NCI-H2196 treated with DMSO at 0.1 percent for 48 hours (cell line): ENCODE measurements around the gene AQP12A.
"Not testable (repeated sequence)": the region's sequence is repeated elsewhere in the genome, so short reads cannot be mapped to it uniquely, and the experiment has no call there.

ENCODE experiments used
- DNase-seq: peaks from one replicate; lab custom pipeline; 2025; ENCODE audit not compliant: unreplicated experiment; lab: John Stamatoyannopoulos, UW

The AQP12A gene

DNA sequence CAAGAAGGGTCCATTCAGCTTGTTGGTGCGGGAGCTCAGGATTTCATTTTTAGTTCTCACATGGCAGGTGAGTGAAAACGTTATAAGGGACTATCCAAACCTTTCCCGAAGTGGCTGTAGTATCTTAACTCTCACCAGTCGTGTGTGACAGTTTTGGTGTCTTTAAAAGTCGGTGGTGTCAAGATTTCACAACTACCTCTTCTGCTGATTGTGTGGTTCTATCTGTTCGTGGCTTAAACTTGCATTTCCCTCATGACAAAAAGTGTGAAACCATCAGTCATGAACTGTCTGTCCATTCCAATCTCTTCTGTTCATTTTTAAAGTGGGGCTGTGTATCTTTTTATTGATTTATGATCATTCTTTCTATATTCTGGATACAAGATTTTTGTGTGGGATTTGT, 5.2 kb upstream of the AQP12A start:
- DNase-seq = no peak

DNA sequence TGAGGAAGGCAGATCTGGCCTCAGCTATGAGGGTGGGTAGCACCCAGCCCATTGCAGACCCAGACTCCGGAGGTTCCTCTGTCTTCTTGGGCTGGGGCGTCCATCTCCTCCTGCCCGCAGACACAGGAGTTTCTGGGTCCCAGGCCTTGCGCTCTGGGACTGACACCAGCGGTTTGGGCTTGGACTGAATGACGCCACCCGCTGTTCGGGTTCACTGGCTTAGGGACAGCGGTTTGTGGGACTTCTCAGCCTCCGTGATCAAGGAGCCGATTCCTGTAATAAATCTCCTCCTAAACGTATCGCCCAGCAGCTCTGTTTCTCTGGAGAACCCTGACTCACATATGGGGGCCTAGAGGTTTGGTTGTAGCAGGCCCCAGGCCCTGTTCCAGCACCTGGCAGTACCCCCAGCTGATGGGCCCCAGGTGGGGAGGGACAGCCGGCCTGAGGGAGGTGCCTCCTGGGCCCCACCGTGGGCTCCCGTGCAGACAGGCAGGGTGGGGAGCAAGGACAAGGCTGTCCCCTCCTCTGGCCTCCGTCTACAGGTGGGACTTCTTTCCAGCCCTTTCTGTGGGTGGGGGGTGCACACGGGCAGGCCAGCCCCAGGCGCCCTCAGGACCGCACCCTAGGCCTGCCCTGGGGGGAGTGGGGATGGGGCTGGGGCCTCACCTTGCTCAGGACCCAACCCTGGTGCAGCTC, 4.5 kb upstream of the AQP12A start:
- no peak for DNase-seq

DNA sequence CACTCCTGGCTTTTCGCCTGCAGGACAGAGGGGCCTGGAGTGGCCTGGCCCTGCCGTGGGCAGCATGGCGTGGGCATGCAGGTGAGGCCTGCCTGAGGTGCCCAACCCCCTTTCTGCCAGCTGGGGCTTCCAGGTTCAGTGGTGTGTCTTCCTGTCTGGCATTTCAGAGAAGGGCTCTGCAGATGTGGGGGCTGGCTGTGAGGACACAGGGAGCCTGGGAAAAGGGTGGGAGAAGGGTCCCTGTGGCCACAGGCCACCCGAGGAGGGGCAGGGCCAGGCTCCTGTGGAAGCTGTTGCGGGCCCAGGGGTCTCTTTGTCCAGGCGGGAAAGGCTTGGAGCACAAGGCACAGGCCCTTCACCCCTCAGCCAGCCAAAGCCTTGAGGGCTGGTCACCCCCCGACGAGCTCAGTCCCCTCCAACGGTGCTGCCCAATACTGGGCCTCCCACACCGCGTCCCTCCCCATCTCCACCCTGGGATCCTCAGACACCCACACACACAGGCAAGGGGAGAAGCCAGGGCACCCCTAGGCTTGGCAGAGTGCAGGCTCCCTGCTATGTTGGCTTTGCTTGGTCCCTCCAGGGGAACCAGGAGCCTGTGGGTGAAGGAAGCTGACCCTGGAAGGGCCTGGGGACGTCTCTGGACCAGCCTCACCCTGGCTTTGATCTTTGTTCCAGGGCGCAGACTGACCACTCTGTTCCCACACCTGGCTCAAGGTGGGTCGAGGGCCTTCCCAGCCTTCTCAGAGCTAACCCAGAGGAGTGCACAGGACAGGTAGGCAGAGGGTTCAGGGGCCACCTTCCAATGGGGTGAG, 3.7 kb upstream of the AQP12A start:
- DNase-seq = no peak

DNA sequence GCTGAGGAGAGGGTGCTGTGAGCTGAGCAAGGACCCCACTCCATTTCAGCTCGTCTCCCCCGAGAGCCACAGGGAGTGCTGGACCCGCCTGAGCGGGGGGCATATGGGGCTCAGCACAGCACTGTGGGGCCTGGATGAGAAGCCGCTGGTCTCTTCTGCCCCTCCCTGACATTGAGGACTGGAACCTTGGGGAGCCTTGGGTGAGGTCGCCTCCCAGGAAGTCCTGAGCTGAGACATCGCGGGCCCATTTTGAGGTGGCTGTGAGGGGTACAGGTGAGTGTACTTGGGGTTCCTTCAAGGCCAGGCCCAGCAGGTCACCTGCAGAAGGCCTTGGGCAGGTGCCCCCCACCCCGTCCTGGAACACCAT, 3.1 kb upstream of the AQP12A start:
- DNase-seq = no peak

DNA sequence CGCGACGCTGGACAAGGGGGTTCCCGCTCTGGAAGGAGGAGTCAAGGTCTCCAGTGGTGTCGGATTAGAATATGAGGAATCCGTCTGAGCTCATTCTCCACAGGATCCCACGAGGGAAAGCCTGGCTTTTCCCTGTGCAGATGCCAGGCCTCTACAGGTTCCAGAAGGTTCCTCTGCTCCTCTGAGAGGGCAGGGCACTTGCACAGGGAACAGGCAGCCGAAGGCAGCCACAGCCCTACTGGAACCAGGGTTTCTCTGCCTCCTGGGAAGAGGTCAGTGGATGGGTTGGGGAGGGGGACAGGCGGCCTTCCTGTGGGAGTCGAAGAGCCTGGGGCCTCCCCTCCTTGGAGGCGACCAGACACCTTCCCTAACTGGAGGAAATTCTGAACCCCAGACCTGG, 1.7 kb upstream of the AQP12A start:
- no peak for DNase-seq

DNA sequence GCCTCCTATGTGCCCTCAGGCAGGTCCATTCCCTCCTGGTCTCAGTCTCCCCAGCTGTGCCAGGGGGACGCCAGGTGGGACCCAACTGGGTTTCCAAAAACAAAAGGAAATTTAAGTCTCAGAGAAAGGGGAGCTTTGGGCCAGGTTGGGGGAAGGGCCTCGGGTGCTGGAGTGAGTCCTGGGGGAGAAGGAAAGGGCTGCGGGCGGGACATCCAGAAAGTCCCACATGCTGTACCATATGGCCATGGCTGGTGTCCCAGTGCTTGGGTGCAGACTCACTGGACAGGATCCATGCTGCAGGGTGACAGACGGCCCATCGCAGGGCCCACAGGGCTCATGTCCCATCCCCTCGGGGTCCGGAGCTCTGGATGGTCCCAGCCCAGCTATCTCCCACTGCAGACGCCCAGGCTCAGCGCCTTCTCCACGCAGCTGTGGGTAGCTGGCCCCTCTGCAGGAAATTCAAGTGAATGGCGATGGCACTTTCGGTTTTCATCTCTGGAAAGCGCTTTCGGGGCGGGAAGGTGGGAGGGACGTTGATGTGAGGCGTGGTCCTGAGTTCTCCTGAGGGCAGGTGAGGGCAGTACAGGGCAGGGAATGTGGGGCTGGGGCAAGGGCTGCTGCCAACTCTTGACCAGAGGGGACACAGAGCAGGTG, 1.1 kb upstream of the AQP12A start:
- not testable (repeated sequence) for DNase-seq

DNA sequence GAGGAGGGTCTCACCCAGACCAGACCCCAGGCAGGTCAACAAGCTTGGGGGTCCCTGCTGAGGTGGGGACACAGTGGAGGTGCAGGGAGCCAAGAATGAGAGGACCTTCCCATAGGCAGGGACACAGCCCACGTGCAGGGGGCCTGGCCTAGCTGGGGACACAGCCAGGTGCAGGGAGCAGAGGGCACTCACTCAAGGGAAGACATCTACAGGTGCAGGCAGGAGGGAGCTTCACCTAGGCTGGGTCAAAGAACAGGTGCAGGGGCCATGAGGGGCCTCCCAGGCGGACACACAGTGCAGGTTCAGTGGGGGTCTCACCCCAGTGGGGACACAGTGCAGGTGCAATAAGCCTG, 615 bp upstream of the AQP12A start:
- DNase-seq = not testable (repeated sequence)

DNA sequence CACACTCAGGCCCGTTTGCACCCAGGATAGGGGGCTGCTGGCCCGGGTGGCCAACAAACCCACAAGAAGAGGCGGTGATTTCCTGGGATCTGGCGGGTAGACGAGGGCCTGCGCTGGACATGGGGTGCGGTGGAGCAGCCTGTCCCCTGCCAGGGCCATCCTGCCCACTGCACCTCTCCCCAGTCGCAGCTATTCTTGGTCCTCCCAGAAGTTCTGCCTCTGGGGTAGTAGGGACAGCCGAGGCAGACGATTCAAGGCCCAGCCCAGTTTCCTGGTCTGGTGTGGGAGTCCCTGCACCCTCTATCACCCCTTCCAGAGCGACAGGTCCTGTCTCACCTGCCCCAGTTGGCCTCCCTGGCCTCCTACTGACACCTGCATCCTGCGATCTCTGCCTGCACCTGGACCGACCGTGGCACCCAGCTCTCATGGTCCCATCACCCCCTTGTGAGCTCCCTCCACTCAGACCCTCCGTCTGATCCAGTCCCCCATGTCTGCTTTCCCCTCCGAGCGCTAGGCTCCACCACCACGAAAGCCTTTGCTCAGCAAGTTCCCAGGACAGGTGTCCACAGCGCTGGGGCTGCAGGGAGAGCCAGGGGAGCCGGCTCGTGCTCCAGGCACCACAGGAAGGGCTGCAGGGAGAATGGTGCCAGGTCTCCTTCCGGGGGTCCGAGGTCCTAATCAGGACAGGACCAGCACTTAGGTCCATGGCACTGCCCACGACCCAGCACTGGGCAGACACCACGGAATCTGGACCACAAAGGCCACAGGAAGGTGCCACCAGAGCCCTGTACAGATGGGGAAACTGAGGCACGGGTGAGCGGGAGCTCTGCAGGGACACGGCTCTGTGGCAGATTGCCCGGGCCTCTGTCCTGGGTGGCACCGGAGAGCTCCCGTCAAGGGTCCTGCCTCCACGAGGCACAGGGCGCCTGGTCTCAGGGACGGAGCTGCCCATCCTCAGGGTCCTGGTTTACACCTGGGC, 1.2 kb downstream of the AQP12A start:
- not testable (repeated sequence) for DNase-seq

DNA sequence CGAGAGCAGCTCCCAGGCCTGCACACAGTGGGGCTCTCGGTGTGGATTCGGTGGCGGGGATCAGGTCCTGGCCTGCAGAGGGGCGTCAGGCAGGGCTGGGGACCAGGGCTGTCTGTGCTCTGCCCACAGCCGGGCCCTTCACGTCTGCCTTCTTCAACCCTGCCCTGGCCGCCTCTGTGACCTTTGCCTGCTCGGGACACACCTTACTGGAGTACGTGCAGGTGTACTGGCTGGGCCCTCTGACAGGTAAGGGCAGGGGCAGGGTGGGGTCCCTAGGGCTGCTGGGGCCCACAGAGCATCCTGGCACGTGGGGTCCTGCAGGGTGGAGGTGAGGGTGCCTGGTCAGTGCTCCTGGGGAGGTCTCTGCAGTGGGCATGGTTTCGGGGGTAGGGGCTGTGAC, 2.6 kb downstream of the AQP12A start:
- DNase-seq = not testable (repeated sequence)

DNA sequence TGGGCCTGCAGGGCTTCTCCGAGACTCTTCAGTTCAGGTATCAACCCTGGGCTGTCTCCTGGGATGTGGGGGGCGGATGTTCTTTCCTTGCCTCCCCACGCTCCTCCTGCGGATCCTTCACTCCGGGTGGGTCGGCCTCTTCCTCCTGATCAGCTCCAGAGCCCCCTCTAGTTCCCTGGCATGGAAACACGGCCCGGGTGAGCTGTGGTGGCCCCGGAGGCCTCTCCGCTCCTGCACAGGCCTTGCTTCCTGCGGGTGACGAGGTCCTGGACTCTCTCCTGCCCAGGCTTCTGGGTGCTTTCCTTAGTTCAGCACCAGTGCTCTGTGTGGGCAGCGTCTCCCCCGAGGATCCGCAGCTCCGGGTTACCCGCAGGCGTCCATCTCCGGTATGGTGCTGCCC, 3.9 kb downstream of the AQP12A start:
- not testable (repeated sequence) for DNase-seq

DNA sequence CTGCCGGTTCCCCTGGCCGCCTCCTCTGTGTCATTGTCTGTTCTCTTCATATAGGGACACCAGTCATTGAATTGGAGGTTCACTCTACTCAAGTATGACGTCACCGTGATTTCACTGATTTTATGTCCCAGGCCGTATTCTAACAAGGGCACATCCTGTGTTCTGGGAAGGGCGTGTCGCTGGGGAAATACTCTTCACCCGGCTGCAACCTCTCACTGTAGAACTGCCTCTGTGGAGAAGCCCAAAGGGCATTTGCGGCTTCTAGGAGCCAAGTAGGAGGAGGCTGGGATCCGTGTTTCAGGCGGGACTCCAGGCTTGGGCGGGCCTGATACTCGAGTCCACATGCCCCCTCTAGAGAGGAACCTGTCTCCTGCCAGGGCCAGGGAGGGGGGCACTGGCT, 4.8 kb downstream of the AQP12A start:
- DNase-seq = not testable (repeated sequence)

DNA sequence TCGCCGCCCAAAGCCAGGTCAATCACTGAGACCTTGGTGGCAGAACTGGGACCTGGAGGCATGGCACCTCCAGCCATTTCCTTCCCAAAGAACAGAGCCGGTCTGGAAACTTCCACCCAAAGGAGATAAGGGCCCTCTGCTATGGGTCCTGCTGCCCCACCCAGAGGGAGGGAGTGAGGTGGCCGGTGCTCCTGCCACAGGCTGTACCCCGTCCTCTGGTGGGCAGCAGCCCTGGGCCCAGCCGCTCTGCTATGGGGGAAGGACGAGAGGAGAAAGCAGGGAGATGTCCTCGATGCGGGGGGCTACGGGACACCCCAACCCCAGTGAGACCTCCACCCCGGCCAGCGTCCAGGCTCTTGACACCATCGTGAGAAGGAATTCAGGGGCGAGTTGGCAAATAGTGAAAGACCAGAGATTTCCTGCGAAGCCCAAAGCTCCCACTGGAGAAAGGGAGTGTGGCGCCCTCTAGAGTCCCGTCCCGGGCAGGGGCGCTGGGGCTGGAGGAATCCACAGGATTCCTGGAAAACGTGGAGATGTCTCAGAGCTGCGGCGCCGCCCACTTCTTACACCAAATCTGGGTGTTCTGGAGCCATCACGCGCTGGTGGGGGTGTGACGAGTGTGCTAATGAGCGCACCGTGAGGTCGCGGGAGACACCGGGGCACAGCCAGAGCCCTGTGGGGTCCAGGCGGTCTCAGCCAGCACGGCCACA, 7.3 kb downstream of the AQP12A start:
- DNase-seq = not testable (repeated sequence)

DNA sequence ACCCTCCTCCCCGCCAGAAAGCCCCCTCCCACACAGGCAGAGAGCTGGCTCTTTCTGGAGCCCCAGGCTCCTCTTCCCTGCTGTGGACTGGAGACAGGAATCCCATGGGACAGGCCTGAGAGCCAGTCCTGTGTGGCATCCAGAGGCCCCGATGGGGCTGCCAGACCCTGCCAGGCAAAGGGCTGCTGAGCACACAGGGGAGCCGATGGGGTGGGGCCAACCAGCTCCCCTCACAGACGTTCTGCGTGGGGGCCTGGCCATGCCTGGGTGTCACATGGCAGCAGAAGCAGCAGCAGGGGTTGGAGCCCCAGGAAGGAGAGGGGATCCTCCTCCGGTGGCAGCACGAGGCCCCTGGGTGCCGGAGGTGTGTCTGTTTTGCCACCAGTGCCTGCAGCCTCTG, 8.2 kb downstream of the AQP12A start:
- DNase-seq = not testable (repeated sequence)

DNA sequence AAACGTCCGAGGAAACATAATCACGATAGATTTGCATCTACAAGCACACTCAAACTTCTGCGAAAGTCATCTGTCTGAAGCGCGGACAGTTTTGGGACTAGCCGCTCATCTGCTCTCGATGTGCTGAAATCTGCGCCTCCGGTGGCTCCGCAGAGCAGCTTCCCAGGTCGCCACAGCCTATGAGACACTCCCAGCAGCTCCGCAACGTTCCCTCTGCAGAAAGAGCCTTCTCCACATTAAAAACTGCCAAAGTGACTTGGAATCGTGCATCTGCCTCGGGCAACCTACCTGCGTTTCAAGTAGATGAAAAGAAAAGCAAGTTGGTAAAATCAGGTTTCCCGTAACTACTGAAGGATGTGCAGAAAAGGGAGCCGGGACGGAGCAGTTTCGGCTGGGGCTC, 8.9 kb downstream of the AQP12A start:
- DNase-seq = not testable (repeated sequence)

DNA sequence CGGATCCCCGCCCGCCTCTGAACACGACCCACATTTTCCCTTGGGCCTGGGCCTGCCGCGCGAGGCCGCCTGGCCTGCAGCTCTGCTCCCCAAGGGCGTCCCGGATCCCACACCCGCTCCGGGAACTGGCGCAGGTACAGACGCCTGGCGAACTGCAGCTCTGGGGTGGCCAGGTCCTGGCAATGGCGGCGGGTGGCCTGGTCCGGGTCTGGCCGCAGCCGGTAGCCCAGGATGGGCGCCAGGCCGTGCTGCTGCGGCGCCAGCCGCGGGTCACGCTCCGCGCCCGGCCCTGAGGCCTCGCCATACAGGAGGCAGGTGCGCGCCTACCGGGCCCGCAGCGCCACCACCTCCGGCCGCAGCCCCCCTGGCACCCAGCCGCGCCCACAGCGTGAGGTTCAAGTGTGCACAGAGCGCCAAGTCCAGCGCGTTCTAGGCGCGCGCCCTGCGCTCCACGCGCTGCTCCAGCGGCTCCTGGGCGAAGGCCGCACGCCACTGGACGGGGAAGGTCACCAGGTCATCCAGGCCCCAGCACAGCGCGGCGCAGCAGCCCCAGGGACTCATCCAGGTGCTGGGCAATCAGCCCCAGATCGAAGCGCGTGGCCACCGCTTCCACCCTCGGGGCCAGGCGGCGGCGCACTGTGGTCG, 9.5 kb downstream of the AQP12A start:
- DNase-seq = no peak

DNA sequence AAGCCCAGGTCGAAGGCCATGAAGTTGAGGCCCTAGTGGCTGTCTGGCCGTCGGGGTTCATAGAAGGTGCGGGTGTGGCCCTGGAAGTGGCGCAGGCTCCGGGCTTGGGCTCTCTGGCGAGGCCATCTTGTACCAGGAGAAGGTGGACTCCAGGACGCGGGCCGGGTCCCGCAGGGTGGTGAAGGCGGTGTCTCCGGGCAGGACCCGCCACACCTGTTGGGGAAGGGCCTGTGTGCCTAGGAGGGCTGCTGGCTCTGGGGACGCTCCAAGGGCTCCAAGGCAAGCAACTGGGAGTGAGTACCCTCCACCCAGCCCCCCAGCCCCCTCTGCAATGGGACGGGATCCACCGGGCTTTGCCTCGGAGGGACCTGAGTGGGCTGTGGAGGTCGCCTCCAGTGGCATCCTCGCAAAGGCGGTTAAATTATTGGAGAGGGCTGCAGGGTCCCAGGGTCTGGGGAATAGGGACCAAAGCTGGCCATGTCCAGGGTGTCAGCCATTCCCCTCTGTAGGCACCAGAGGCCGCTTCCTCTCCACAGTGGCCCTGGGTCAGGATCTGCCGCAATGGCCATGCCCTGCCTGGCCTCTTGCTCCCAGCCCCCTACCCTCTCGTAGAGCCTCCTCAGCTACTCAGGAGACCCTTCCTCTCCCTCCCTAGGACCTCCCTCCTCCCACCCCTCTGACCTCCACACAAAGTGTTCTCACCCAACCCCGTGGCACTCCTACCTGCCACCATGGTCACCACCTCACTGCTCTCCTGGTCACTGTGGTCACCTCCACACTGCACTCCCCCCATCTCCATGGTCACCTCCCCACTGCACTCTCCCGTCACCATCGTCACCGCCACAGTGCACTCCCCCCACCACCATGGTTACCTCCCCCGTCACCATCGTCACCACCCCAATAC, 10.3 kb downstream of the AQP12A start:
- DNase-seq = no peak

DNA sequence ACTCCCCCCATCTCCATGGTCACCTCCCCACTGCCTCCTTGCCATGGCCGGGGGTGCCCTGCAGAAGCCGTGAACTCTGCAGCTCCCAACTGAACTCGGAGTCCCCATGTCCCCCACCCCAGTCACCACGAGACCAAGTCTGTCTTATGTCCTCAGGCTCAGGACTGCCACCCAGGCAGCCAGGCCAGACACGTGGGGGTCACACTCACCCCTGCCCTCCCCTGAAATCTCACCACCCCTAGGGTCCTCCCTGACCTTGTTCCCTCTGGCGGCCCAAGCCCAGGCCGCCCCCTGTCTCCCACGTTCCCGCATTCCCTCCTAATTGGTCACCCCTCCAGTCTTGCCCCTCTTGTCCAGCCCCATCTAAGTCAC, 11.0 kb downstream of the AQP12A start:
- DNase-seq = no peak

DNA sequence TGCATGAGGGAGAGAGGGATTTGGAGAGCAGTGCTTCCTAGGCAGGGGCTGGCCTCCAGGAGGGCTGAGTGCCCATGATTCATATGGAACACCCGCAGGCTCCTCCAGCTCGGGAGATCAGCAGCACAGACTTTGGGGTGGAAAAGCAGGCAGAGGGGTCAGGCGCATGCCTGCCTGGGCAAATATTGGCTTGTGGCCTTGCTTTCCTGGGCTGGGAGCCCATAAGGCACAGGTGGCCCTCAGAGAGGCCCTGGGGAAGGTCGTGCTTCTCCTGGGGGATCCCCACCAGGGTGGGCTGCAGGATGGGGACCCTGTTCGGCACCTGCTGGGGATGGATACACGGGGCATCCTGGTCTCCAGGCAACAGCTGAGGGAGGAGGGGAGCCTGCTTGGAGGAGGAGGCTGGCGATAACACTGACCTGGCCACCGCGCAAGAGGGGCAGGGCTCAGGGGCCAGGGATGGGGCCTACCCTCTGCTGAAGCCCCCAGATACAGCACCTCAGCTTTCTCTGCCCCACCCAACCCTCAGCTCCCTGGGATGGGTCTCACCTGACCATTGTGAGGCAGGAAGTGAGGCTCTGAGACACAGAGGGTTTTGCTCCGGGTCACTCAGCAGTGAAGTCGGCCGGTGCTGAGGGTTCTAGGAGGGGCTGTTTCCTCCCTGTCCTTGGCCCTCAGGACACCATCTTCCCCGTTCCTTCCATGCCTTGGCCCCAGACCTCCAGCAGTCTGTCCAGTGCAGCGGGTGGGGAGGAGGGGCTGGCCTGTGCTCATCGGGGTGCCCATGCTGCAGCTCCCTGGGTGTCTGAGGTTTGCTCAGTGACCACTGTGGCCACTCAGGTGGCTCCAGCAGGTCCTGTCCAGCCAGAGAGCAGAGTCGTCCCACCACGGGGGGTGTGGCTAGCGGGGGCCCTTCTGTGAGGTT, 12.0 kb downstream of the AQP12A start:
- no peak for DNase-seq
